OCI-LY1 (cell line): ENCODE results near the gene CD300A.

ENCODE experiments used
- H2AFZ ChIP-seq: fragments of 200-600 bp; sonication (generic), shearing (Covaris generic); 2 replicates; pipeline ENCODE4 v1.6.0; 2014; ENCODE audit warnings: antibody characterized with exemption, mild to moderate bottlenecking, low read length
- H3F3A ChIP-seq: fragments of 200-600 bp; sonication (generic), shearing (Covaris generic); 2 replicates; pipeline ENCODE4 v1.6.0; 2014; ENCODE audit warnings: mild to moderate bottlenecking, antibody characterized with exemption, low read length, moderate library complexity; ENCODE audit not compliant: insufficient read depth
- H3K27ac ChIP-seq: fragments of 200-600 bp; sonication (generic); 2 replicates; pipeline ENCODE4 v1.5.1; 2014; ENCODE audit warnings: low read length, mixed run types, mild to moderate bottlenecking, low read depth; ENCODE audit not compliant: poor library complexity, severe bottlenecking
- H3K27me3 ChIP-seq: fragments of 200-600 bp; sonication (generic); 2 replicates; pipeline ENCODE4 v1.6.0; 2014; ENCODE audit warnings: antibody characterized with exemption, mild to moderate bottlenecking, low read length, moderate library complexity; ENCODE audit not compliant: insufficient read depth
- H3K36me3 ChIP-seq: fragments of 200-600 bp; sonication (generic); 2 replicates; pipeline ENCODE4 v1.6.1; 2014; ENCODE audit warnings: mild to moderate bottlenecking, antibody characterized with exemption, low read length, moderate library complexity, mixed read lengths; ENCODE audit not compliant: insufficient read depth
- H3K4me1 ChIP-seq: fragments of 200-600 bp; sonication (generic); 2 replicates; pipeline ENCODE4 v1.5.1; 2014; ENCODE audit warnings: mild to moderate bottlenecking, low read length, moderate library complexity; ENCODE audit not compliant: insufficient read depth, severe bottlenecking
- H3K4me2 ChIP-seq: fragments of 200-600 bp; sonication (generic), shearing (Covaris generic); 2 replicates; pipeline ENCODE4 v1.6.1; 2014; ENCODE audit warnings: low read length
- H3K4me3 ChIP-seq: fragments of 200-600 bp; sonication (generic); 2 replicates; pipeline ENCODE4 v1.5.1; 2014; ENCODE audit warnings: low read length, low read depth, mild to moderate bottlenecking, mixed read lengths; ENCODE audit not compliant: poor library complexity, severe bottlenecking
- H3K79me2 ChIP-seq: fragments of 200-600 bp; shearing (Covaris generic); 2 replicates; pipeline ENCODE4 v1.6.1; 2016; ENCODE audit warnings: mixed run types, low read length, mixed read lengths; ENCODE audit not compliant: insufficient read depth
- H3K9ac ChIP-seq: fragments of 200-600 bp; sonication (generic), shearing (Covaris generic); 2 replicates; pipeline ENCODE4 v1.6.1; 2014; ENCODE audit warnings: mild to moderate bottlenecking, low read length, mixed read lengths
- H3K9me2 ChIP-seq: fragments of 200-600 bp; sonication (generic), shearing (Covaris generic); 2 replicates; pipeline ENCODE4 v1.6.1; 2014; ENCODE audit warnings: low read depth, mild to moderate bottlenecking, low read length, mixed read lengths
- H3K9me3 ChIP-seq: fragments of 200-600 bp; shearing (Covaris generic); 2 replicates; pipeline ENCODE4 v1.6.1; 2014; ENCODE audit warnings: low read length, mixed read lengths
- H4K20me1 ChIP-seq: fragments of 200-600 bp; sonication (generic), shearing (Covaris generic); 2 replicates; pipeline ENCODE4 v1.6.0; 2016; ENCODE audit warnings: mild to moderate bottlenecking, low read length; ENCODE audit not compliant: insufficient read depth
- EZH2 ChIP-seq: fragments of 200-600 bp; sonication (generic), shearing (Covaris generic); IDR thresholded peaks from 2 replicates; pipeline ENCODE4 v1.8.0; 2017; ENCODE audit warnings: borderline replicate concordance, mixed run types, mild to moderate bottlenecking, antibody characterized with exemption, low read length, moderate library complexity, mixed read lengths
- TF ChIP-seq, protein P1 (sequence below): fragments of 200-600 bp; sonication (generic), shearing (Covaris generic); IDR thresholded peaks from 2 replicates; pipeline ENCODE4 v1.5.1; 2017; ENCODE audit warnings: mild to moderate bottlenecking, antibody characterized with exemption, low read length, moderate library complexity, mixed read lengths

Gene CD300A

DNA sequence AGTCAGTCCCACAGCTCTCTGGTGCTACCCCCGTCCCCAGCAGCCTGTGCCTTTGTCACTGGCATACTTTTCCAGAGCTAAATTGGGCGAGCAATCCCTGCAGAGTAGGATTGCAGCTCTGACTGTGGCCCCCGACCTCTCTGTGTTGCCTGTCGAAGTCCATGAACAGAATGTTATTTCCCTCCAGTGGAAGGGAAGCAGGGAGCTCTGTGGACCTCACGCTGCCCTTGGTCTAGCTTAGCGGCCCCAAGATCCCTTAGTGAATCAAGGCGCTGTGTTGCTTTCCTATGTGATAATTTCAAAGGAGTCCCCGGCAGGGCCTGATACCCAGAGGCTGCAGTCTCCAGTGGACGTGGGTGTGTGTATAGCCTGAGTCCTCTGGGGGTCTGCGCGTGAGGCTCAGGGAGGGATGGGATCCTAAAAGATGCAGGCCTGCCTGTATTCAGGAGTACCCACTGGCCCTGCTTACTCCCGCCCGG, 15.5 kb upstream of the CD300A start:
- Histone ChIP-seq H3K9me2 (no peaks in the 10 kb centered on the region), H3K27ac (no peak overlapping the region), H2AFZ (no peak overlapping the region), H3K4me2 (no peak overlapping the region), H3K27me3 (no peaks in the 10 kb centered on the region; the same call in 1 of the 2 replicates), H3F3A (no peaks in the 10 kb centered on the region), H4K20me1 (no peaks in the 10 kb centered on the region), H3K4me3 (no peak overlapping the region), H3K36me3 (no peaks in the 10 kb centered on the region), H3K4me1 (no peaks in the 10 kb centered on the region), H3K9ac (no peak overlapping the region), H3K9me3 (no peaks in the 10 kb centered on the region), H3K79me2 (no peaks in the 10 kb centered on the region)
- no peak for TF ChIP-seq EZH2
- TF ChIP-seq, protein P1, sequence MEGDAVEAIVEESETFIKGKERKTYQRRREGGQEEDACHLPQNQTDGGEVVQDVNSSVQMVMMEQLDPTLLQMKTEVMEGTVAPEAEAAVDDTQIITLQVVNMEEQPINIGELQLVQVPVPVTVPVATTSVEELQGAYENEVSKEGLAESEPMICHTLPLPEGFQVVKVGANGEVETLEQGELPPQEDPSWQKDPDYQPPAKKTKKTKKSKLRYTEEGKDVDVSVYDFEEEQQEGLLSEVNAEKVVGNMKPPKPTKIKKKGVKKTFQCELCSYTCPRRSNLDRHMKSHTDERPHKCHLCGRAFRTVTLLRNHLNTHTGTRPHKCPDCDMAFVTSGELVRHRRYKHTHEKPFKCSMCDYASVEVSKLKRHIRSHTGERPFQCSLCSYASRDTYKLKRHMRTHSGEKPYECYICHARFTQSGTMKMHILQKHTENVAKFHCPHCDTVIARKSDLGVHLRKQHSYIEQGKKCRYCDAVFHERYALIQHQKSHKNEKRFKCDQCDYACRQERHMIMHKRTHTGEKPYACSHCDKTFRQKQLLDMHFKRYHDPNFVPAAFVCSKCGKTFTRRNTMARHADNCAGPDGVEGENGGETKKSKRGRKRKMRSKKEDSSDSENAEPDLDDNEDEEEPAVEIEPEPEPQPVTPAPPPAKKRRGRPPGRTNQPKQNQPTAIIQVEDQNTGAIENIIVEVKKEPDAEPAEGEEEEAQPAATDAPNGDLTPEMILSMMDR: no peak

DNA sequence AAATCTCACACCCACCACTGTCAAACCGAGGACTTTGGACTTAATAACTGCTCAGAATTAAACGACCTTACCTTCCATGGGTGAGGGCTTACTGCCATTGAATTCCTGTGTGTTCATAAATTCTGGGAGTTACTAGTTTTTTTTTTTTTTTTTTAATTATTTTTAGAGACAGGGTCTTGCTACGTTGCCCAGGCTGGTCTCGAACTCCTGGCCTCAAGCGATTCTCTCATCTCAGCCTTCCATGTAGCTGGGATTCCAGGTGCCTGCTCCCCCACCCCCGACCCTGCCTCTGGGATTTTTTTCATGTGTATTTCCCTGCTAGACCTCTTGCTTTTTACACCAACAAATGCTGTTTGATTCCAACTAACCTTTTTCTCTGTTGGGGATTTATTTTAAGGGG, 14.9 kb upstream of the CD300A start:
- Histone ChIP-seq H3K4me2 (no peak overlapping the region), H3K79me2 (no peaks in the 10 kb centered on the region), H3K9ac (no peak overlapping the region), H3K9me3 (no peaks in the 10 kb centered on the region), H3K4me1 (no peaks in the 10 kb centered on the region), H2AFZ (no peak overlapping the region), H3F3A (no peaks in the 10 kb centered on the region), H3K27ac (no peak overlapping the region), H3K36me3 (no peaks in the 10 kb centered on the region), H4K20me1 (no peaks in the 10 kb centered on the region), H3K27me3 (no peaks in the 10 kb centered on the region; the same call in 1 of the 2 replicates), H3K9me2 (no peaks in the 10 kb centered on the region), H3K4me3 (no peak overlapping the region)
- no peak for TF ChIP-seq EZH2
- TF ChIP-seq, protein P1: no peak

DNA sequence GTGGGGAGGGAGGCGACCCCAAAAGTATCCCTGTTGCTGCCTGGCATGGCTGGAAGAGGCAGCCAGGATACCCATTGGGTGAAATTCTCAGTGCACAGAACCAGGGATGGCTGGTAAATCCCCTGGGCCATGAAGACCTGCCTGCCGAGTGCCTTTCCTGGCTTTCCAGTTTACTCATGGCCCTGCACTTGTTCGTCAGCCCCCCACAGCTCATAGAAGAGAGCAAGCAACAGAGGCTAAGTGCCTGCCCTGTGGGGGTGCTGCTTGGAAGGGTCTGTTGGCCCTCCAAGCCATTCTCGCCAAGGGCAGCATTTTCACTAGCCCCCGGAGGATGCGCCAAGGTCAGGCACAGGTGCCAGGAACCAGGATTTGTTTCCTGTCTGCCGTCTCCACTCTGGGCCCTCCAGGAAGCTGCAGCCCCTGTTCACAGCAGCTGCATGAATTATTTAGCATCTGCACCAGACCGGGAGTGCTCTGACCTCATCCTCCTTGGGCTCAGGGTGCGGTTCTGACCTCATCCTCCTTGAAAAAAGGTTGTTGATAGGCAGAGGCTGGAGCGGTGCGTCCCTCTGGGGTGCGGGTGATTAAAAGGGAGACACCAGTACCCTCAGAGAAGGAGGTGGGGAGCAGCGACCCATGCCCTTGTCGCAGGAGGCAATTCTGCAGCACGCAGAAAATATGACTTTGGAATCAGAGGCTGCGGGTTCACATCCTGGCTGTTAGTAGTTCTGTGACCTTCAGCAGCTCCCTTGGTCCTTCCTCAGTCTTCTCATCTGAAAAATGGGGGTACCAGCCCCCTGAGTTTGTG, 14.2 kb upstream of the CD300A start:
- Histone ChIP-seq H3F3A (no peaks in the 10 kb centered on the region), H3K9me3 (no peaks in the 10 kb centered on the region), H3K79me2 (no peaks in the 10 kb centered on the region), H3K9me2 (no peaks in the 10 kb centered on the region), H3K4me2 (no peak overlapping the region), H3K4me3 (no peak overlapping the region), H4K20me1 (no peaks in the 10 kb centered on the region), H3K9ac (no peak overlapping the region), H3K36me3 (no peaks in the 10 kb centered on the region), H3K4me1 (no peaks in the 10 kb centered on the region), H2AFZ (no peak overlapping the region), H3K27me3 (no peaks in the 10 kb centered on the region; the same call in 1 of the 2 replicates), H3K27ac (no peak overlapping the region)
- TF ChIP-seq, protein P1: no peak
